Stimulated activated CD4-positive, alpha-beta T cell treated with anti-CD3 and anti-CD28 coated beads, TNF-alpha, amount 100 ng/mL, for 48 hours (primary cell): ENCODE measurements around the gene MCC.
A peak's percentile ranks its signal among the peaks of the same experiment; 100 is the strongest.

Experiments
- DNase-seq, 3 donors: peaks; one replicate each; pipeline ENCODE4 v3.0.0-alpha.2; 2020; ENCODE audit warnings: low read depth in 3 of 3

Gene MCC

DNA sequence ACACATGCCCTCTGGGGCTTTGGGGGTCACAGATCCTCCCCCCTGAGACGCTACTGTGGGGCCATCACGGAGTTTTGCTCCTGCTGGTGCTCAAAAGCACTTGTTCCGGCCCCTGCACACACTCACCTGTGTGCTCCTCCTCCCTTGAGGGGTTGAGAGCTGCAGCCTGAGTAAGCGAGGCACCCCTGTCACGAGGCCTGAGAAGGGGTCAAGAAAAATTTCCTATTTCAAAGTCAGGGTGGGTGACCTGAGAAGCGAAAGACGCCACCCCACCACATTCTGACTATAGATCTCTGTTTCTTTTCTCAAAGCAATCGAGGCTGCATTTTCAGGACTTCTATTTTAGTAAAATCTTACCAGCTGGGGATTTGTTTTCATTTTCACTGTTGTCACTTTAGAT, 373.2 kb downstream of the MCC start:
- no peak for DNase-seq

GRCh38 chr5:113114559-113114958, 373.7 kb downstream of the MCC start:
- no peak for DNase-seq

DNA sequence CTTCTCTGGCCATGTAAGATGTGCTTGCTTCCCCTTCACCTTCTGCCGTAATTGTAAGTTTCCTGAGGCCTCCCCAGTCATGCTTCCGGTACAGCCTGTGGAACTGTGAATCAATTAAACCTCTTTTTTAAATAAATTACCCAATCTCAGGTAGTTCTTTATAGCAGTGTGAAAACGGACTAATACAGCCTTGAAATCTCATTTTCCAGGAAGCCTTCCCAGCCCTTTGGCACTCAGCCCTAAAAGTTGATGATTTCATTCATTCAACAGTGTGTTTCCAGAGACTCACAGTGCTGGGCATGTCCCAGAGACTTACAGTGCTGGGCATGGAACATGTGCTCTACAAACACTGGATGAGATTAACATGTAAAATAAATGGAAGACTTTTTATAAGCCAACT, 375.8 kb downstream of the MCC start:
- DNase-seq: no peak

GRCh38 chr5:113110117-113110516, 378.1 kb downstream of the MCC start:
- no peak for DNase-seq

GRCh38 chr5:113109344-113109743, 378.9 kb downstream of the MCC start:
- DNase-seq: no peak

- no peak for DNase-seq
These were observed 379.8 kb downstream of the MCC start for GRCh38 chr5:113108485-113108884.

DNA sequence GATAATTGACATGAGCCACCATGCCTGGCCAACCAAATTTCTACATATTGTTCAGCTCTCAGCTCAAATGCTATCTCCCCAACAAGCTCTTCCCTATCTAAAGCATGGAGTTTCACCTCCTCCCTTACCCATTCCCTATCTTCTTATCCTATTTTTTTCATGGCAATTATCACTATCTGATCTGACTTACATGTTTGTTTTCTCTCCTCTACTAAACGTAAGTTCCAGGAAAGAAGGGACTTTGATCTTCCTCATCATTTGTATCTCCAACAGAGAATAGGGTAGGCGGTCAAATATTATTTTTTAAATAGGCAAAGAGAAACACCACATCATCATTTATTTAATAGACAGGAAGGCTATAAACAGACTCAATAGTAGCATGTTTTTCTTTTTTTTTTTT, 381.4 kb downstream of the MCC start:
- no peak for DNase-seq

DNA sequence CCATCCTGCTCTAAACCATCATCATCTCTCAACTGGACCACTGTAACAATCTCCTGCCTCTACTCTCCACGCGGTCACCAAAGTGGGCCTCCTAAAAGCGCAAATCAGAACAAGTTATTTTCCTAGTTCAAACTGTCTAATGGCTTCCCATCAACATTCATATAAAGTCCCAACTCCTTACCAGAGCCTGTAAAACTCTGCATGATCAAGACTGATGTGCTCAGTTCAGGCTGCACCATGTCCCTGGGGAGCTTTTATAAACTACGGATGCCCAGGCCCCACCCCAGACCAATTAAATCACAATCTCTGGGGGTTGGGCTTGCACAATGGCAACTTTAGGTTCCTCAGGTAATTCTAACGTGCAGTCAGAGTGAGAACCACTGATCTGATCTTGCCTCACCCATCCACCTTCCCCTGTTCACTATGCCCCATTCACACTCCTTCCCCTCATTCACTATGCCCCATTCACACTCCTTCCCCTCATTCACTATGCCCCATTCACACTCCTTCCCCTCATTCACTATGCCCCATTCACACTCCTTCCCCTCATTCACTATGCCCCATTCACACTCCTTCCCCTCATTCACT, 382.5 kb downstream of the MCC start:
- no peak for DNase-seq

- no peak for DNase-seq
These were observed 384.9 kb downstream of the MCC start for GRCh38 chr5:113103330-113103729.

GRCh38 chr5:113102121-113102531, 386.1 kb downstream of the MCC start:
- DNase-seq: no peak

DNA sequence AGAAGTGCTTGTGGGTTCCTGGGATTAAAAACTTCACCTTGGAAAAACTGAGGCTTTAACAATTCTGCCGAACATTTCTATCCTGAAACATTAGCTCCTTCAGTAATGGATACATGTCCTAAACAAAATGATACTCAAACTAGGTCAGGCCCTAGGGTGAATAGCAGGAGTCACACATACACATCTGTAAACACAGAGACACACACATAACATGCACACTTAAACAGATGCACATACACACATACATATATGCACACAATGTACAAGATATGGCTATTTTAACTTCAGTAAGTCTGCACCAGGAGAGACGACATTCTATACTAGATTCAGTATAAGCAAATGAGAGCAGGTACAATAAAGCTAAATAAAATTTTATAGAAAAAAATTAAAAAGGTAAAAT, 387.3 kb downstream of the MCC start:
- DNase-seq: no peak

- DNase-seq: no peak
These were observed 388.4 kb downstream of the MCC start for GRCh38 chr5:113099822-113100221.

DNA sequence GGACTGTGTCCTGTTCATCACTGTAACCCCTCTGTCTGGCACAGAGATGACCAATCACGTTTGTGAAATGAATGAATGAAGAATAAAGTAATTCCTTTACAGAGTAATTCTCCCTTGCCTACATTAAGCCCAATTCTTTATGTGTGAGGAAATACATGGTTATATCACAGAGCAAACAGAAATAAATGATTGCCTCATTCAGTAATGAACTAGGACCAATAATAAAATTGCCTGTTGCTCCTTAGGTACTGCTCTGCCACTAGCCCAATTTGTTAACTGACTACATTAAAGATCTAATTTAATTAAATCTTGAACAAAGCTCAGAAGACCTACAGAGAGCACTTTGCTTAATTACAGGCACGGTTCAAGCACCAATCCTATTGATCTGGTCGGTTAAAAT, 389.9 kb downstream of the MCC start:
- no peak for DNase-seq

- DNase-seq: no peak
These were observed 392.4 kb downstream of the MCC start for GRCh38 chr5:113095831-113096230.

DNA sequence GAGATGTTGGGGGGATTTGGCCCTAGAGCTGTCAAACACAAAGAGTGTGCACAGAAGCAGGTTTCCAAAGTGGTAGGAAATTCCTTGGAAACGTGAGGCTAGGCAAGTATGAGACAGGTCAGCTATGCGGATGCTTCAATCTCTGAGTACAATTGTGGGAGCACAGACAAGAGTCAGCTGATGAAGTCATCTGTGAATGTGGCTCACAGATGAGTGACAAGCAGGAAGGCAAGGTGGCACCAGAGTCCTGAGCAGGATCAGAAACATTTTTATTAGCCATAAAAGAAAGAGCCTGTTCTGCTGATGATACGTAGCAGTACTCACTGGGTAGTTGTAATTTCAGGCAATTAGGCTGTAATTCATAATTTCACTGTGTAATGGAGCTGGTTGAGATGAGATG, 394.7 kb downstream of the MCC start:
- DNase-seq: no peak

GRCh38 chr5:113092683-113093082, 395.6 kb downstream of the MCC start:
- DNase-seq: no peak

GRCh38 chr5:113091622-113092021, 396.6 kb downstream of the MCC start:
- no peak for DNase-seq

GRCh38 chr5:113090336-113091106, 397.7 kb downstream of the MCC start:
- DNase-seq: peak in 1 of 3 donors; percentile 8

GRCh38 chr5:113089653-113090335, 398.5 kb downstream of the MCC start:
- no peak for DNase-seq

- DNase-seq: no peak
These were observed 400.2 kb downstream of the MCC start for GRCh38 chr5:113087976-113088514.

- DNase-seq: no peak
These were observed 402.3 kb downstream of the MCC start for GRCh38 chr5:113085880-113086409.

GRCh38 chr5:113085084-113085414, 403.2 kb downstream of the MCC start:
- no peak for DNase-seq
